Fibroblast of skin of right biceps (primary cell): Measurements from ENCODE around the gene RALB.
"Not testable (repeated sequence)": the region's sequence is repeated elsewhere in the genome, so short reads cannot be mapped to it uniquely, and the experiment has no call there.

Experiments
- DNase-seq: peaks from one replicate; pipeline ENCODE4 v3.0.0-alpha.2; 2013

Gene RALB

DNA sequence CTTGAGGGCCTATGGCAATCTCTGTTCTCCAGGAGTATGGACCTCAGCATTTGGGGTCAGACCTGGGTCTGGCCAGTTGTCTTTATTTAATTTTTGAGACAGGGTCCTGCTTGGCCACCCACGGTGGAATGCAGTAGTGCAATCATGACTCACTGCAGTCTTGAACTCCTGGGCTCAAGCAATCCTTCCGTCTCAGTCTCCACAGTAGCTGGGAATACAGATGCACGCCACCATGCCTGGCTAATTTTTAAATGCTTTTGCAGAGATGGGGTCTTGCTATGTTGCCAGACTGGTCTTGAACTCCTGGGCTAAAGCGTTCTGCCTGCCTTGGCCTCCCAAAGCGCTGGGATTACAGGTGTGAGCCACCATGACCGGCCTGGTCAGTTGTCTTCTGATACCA is 46.9 kb downstream of the RALB start:
- no peak for DNase-seq

DNA sequence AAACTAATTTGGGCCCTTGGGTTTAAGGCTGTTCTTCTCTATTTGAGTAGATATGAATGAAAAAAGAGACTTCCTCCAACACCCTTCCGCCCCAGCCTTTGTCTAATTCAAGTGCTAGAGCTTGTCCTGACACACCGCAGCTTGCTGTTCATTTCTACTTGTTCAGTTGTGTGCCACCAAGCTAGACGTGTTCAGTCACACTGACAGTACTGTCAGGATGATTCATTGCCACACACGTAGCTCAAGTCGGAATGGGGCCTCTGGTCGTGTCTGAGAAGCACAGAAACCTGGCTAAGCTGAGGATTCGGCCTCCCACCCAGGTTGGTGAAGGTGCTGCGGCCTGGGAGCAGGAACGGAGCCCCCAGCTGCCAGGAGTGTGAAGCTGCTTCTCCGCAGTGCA is 47.7 kb downstream of the RALB start:
- no peak for DNase-seq

DNA sequence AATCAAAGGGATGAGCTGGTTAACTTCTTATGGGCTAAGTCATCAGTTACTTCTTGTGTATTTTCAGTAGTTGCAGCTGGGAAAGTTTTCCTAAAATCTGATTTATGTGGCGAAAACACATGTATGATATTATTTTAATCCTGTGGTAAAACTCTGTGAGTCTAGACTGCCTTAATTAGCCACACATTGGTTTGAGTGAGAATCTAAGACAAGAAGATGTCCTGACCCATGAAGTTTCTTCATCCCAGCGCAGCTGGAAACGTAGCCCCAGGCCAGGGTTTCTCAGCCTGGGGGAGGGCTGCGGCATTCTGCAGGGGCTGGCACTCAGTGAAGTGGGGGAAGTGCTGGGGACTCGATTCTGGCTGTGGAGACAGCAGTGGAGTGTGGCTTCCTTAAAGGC is 48.6 kb downstream of the RALB start:
- DNase-seq, result no peak

DNA sequence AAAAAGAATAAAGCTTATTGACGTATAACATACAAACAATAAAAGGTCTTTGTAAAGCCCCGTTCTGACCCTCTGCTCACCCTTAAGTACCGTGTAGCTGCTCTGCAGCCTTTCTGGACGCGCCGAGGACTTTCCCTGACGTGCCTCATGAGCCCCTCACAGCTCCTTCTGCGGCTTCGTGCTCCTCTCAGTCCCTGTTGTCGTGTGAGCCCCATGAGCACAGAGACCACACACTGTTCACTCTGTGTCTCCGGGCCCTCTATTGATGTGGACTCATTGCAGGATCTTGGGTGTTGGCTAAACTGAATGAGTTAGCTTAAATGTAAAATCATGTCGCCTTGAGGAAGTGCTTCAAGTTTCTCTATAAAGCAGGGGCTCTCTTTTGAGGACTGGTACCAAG is 49.6 kb downstream of the RALB start:
- no peak for DNase-seq

DNA sequence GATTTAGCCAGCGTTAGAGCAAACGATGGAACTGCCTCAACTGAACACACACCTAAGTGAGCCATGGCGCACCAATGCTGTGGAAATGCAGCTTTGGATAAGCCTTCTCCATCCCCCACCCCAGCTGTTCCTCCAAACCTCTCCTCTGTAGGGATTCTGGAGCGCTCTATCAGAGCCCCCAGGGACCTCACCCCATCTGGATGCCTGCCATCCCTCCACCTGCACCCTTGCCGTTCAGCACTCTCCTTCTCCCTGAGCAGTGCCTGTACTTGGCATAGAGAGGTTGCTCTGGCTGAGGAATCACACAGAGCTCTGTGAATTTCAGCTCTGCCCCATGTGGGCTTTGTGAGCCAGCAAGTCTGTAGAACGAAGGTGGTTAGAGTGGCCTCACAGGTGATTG is 50.5 kb downstream of the RALB start:
- DNase-seq, result no peak

- DNase-seq, result no peak
Measured at GRCh38 chr2:120305296-120305695, 52.6 kb downstream of the RALB start.

DNA sequence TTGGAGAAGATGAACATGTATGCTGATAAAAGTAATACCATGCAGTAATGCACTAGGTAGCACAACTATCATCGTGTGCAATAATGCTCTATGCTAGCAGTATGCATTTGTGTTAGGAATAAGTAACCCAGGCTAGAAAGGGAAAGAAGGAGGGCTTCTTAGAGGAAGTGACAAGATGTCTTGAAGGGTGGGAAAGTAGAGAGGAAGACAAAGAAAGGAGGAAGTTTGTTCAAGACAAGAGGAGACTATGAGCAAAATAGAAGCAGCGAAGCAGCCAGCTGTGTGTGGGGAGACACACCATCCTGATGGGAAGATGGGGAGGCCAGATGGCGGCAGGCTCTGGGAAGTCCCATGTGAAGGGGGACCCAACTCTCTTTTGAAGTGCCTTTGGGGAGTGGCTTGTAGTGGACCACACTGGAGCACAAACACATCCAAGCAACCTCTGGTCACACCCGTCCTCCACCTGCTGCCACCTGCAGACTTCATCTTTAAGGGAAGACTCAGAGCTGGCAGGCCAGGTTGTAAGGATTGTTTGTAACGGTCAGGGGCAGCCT is 53.4 kb downstream of the RALB start:
- DNase-seq, result no peak

- DNase-seq, result no peak
Measured at GRCh38 chr2:120307482-120307881, 54.8 kb downstream of the RALB start.

- no peak for DNase-seq
Measured at GRCh38 chr2:120308038-120308910, 55.6 kb downstream of the RALB start.

- DNase-seq, result no peak
Measured at GRCh38 chr2:120310136-120310535, 57.5 kb downstream of the RALB start.

DNA sequence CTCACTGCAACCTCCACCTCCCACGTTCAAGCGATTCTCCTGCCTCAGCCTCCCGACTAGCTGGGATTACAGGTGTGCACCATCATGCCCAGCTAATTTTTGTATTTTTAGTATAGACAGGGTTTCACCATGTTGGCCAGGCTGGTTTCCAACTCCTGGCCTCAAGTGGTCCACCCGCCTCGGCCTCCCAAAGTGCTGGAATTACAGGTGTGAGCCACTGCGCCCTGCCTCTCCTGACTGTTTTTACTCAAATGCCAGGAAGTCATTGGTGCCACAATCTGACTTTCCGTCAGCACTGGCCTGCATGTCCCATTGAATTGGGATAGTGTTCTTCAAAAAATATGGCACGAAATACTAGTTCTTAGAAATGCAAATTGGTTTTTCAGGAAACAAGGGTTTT is 58.2 kb downstream of the RALB start:
- DNase-seq, result not testable (repeated sequence)

DNA sequence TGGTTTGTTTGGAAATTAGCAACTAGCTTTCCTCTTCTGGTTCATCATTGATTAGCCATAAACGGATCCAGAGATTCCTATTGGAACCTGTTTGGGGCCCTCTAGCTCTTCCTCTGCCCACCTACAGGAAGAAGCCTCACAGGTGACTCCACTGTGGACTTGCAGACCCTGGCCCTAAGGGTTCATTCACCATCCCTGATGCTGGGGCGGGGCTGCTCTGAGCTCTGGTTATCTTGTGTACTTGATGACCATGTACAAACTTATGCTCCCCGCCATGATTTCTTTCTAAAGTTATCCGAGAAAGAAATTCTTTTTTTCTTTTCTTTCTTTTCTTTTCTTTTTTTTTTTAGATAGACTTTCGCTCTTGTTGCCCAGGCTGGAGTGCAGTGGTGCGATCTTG is 59.4 kb downstream of the RALB start:
- no peak for DNase-seq

- peak; percentile 78 for DNase-seq
Measured at GRCh38 chr2:120312860-120313694, 60.4 kb downstream of the RALB start.

- no peak for DNase-seq
Measured at GRCh38 chr2:120313695-120314615, 61.3 kb downstream of the RALB start.

- DNase-seq, result no peak
Measured at GRCh38 chr2:120314690-120315366, 62.2 kb downstream of the RALB start.

DNA sequence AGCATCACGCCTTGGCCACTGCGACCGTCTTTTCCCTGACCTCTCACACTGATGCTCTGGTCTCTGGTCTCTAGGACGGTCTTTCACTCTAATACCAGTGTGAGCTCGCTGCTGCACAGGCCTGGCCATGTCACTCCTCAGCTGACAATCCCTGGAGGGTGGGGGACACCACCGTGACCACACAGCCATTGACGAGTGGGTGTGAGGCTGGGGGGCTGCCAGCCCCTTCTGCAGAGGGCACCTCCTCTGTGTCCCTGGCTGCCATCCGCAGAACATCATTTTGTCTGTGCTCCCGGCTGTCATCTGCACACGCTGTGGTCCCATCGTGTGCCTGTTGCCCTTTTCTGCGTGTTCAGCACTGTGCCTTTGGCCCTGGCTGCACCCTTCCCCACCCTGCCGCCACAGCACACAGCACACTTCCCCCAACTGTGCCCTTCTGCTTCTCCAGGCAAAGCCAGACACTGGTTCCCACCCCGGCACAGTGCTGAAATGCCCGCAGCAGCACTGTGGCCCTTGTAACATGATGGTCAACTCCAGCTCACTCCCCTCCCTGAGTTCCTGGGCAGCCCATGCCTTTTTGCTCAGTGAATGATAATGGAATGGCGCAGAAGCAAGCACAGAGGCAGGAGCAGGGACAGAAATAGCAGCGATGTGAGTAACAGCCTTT is 62.8 kb downstream of the RALB start:
- DNase-seq, result no peak

DNA sequence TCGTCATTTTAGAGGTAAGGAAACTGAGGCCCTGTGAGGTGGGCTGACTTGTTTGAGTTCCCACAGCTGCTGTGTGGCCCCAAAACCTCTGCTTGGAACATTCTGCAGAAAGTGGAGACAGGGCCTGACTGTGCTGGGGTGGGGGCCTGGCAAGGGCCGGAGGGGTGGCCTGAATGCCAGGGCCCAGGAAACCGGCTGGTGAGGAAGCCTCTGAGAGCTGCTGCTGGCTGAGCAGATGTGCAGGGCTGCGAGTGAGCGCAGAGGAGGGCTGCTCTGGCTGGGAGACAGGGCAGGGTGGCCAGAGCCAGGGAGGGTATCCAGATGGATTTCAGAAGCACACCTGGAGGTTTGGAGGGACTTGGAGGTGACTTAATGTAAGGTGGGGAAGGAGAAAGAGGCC is 63.4 kb downstream of the RALB start:
- DNase-seq, result no peak

- no peak for DNase-seq
Measured at GRCh38 chr2:120316528-120317179, 64.0 kb downstream of the RALB start.

GRCh38 chr2:120317180-120317533 is 64.5 kb downstream of the RALB start:
- DNase-seq, result no peak

DNA sequence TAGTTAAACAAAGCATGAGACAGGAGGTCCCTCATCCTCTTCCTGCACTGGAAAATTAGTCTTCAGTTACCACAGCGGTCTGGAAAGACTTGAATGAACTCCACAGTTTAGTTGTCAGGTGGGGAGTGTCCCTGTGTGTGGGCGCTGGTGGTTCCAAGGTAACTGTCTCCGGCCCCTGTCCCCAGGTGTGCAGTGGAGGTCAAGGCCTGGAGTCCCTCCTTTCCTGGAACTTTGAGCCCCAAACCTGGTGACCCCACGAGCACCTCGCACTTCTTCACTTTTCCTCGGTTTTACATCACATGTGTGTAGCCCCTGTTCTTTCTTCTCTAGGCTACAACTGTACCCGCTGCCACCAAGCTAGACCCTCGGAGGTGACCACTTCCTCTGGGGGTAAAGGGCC is 65.3 kb downstream of the RALB start:
- DNase-seq, result no peak

DNA sequence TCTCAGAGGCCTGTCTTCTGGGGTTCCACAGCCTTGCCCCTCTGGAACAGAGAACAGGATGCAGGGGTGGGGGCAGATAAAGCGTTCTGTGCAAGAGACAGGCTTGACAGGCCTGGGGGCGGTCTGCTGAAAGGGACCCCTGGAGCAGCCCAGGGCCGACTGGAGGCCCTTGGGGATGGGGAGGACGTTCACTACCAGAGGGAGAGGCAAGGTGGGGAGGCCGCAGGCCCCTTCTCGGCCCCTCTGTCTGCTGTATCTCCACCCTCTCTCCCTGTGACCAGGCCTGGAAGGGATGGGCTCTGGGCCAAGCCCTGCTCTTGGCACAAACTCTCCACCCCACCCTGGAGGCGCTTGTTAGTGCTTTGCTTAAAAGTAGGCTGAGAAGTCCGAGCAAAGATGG is 66.0 kb downstream of the RALB start:
- DNase-seq, result no peak
